ENCODE results near the gene FEZ2.

- TF ChIP-seq CTCF (IDR thresholded peaks at IDR 0.05) (no peak), POLR2A (IDR thresholded peaks at IDR 0.05) (no peak), EP300 (IDR thresholded peaks at IDR 0.05) (no peak)
Measured at GRCh38 chr2:36613801-36614200, 15.8 kb upstream of the FEZ2 start.

Data from tibial nerve (tissue), 4 donors.